ENCODE results near the gene TEAD1. TPM values are rescaled to one million over a fixed set of nuclear protein-coding genes. Genes with fewer than 3 reads are reported as not detected.

TEAD1 gene
- polyA plus RNA-seq, 1 donor from 2014 or later = 12.2 TPM

GRCh38 chr11:12867531-12867930, 193.3 kb downstream of the TEAD1 start:
- Histone ChIP-seq H3K27me3 (ENCODE audit: insufficient read depth, low read depth, low read length) (no peaks in the 10 kb centered on the region), H3K4me2 (ENCODE audit: low read length) (no peak overlapping the region), H3K9me2 (ENCODE audit: insufficient read depth, low read length) (no peaks in the 10 kb centered on the region), H3K79me2 (replicated peaks; ENCODE audit: insufficient read depth, low read length) (peaks cover 19% of the 10 kb centered on the region), H3F3A (ENCODE audit: insufficient read depth, low read length, poor library complexity, severe bottlenecking) (no peaks in the 10 kb centered on the region), H3K4me3 (ENCODE audit: low read length) (no peak overlapping the region), H2AFZ (ENCODE audit: low read depth, low read length) (no peak overlapping the region), H3K27ac (ENCODE audit: low read length) (no peak overlapping the region), H4K20me1 (ENCODE audit: insufficient read depth) (no peaks in the 10 kb centered on the region), H3K9ac (ENCODE audit: low read length) (no peak overlapping the region), H3K9me3 (ENCODE audit: low read length) (no peaks in the 10 kb centered on the region), H3K36me3 (ENCODE audit: insufficient read depth, low read length) (no peaks in the 10 kb centered on the region)
- TF ChIP-seq EP300 (conservative IDR thresholded peaks at IDR 0.05; ENCODE audit: poor library complexity, severe bottlenecking) (no peak), RAD21 (conservative IDR thresholded peaks at IDR 0.05) (no peak)

- Histone ChIP-seq H3K4me3 (ENCODE audit: low read length) (no peak overlapping the region), H3K79me2 (replicated peaks; ENCODE audit: insufficient read depth, low read length) (peaks cover 19% of the 10 kb centered on the region), H4K20me1 (ENCODE audit: insufficient read depth) (no peaks in the 10 kb centered on the region), H3K27me3 (ENCODE audit: insufficient read depth, low read depth, low read length) (no peaks in the 10 kb centered on the region), H3K9me2 (ENCODE audit: insufficient read depth, low read length) (no peaks in the 10 kb centered on the region), H3K9ac (ENCODE audit: low read length) (no peak overlapping the region), H3F3A (ENCODE audit: insufficient read depth, low read length, poor library complexity, severe bottlenecking) (no peaks in the 10 kb centered on the region), H3K36me3 (ENCODE audit: insufficient read depth, low read length) (no peaks in the 10 kb centered on the region), H3K27ac (ENCODE audit: low read length) (no peak overlapping the region), H2AFZ (ENCODE audit: low read depth, low read length) (no peak overlapping the region), H3K9me3 (ENCODE audit: low read length) (no peaks in the 10 kb centered on the region), H3K4me2 (ENCODE audit: low read length) (no peak overlapping the region)
- no peak for TF ChIP-seq SMC3 (conservative IDR thresholded peaks at IDR 0.05; ENCODE audit: poor library complexity)
- no peak for TF ChIP-seq EP300 (conservative IDR thresholded peaks at IDR 0.05; ENCODE audit: poor library complexity, severe bottlenecking)
- no peak for TF ChIP-seq TAF1 (IDR thresholded peaks at IDR 0.05; ENCODE audit: low read depth)
- no peak for TF ChIP-seq POLR2AphosphoS5 (IDR thresholded peaks at IDR 0.05)
- TF ChIP-seq REST (IDR thresholded peaks at IDR 0.05; ENCODE audit: borderline replicate concordance) = no peak
- no peak for TF ChIP-seq CTCF (IDR thresholded peaks at IDR 0.05; ENCODE audit: poor library complexity, severe bottlenecking)
- no peak for TF ChIP-seq MXI1 (conservative IDR thresholded peaks at IDR 0.05; ENCODE audit: poor library complexity, severe bottlenecking)
- TF ChIP-seq EZH2 (IDR thresholded peaks at IDR 0.05; ENCODE audit: borderline replicate concordance, insufficient read depth, low read length, poor library complexity, severe bottlenecking) = no peak
- TF ChIP-seq RAD21 (conservative IDR thresholded peaks at IDR 0.05) = no peak
These were observed 194.3 kb downstream of the TEAD1 start for GRCh38 chr11:12868315-12869073.

All from neural cell (in vitro differentiated cells).